Smooth muscle cell of bladder (primary cell): ENCODE results near the gene OR6V1. TPM values are rescaled to one million over a fixed set of nuclear protein-coding genes. Genes with fewer than 3 reads are reported as not detected.

Experiments
- total RNA-seq: library from RNA; depleted of rRNA; stranded (reverse); fragments of >200 nt; gene quantifications from 2 replicates; pipeline ENCODE4 v1.2.3, GENCODE V29; 2014

OR6V1 gene, protein sequence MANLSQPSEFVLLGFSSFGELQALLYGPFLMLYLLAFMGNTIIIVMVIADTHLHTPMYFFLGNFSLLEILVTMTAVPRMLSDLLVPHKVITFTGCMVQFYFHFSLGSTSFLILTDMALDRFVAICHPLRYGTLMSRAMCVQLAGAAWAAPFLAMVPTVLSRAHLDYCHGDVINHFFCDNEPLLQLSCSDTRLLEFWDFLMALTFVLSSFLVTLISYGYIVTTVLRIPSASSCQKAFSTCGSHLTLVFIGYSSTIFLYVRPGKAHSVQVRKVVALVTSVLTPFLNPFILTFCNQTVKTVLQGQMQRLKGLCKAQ
- not detected in 2 replicates for total RNA-seq

DNA sequence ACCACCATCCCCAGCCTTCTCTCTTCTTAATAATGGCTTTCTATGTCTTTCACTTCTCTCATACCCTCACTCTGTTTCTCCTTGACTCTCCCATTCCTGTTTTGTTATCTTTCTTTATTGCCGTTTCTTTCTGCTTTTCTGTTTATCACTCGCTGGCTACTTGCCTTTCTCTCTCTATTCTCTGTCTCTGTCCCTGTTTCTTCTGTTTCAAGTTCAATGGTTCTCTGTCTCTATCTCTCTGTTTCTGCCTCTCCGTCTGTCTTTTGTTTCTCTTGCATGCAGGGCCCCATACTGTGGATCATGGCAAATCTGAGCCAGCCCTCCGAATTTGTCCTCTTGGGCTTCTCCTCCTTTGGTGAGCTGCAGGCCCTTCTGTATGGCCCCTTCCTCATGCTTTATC lies at the start of gene OR6V1:
Gene OR6V1, plus strand, starts transcription at position 301 of the 400 bp plus-strand sequence. Its CDS starts 0 bp downstream, at position 301.

DNA sequence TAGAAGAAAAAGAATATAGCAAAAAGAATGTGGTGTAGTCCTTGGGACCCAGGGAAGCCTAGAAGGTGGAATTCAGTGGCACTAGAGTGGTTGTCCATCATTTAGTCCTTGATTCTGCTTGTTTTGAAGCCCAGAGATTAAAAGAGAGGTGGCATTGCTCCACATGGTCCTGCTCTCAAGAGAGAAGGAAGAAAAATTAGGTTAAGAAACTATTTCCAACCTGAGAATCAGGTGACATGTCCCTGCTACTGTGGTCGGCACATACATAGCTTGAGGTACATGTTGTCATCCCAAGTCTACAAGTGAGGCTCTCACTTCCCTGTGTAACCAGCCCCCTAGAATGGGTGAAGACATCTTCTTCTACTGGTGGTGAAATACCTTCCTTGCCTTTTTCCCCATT lies 25.1 kb upstream of the OR6V1 start, which contains the start of gene OR9A2:
Gene OR9A2, minus strand, starts transcription at position 101 of the 400 bp plus-strand sequence. Its CDS starts 0 bp downstream, at position 101.

Other genes starting within 250 kb of the OR6V1 start
- gene EPHB6, start 197.3 kb upstream of the OR6V1 start, total RNA-seq, result 0.65 and 2.6 TPM in 2 replicates
- gene TRPV6, start 166.6 kb upstream of the OR6V1 start, total RNA-seq, result not detected in 2 replicates
- not detected in 2 replicates for gene TRPV5, start 118.6 kb upstream of the OR6V1 start, total RNA-seq
- not detected in 2 replicates for gene LLCFC1, start 112.9 kb upstream of the OR6V1 start, total RNA-seq
- gene KEL, start 90.0 kb upstream of the OR6V1 start, total RNA-seq, result 0.28 TPM in 1 of 2 replicates, not detected in the other
- gene OR9A2, start 25.2 kb upstream of the OR6V1 start, total RNA-seq, result not detected in 2 replicates
- not detected in 2 replicates for gene PIP, start 79.7 kb downstream of the OR6V1 start, total RNA-seq
- gene TAS2R39, start 131.1 kb downstream of the OR6V1 start, total RNA-seq, result not detected in 2 replicates
- not detected in 2 replicates for gene TAS2R40, start 169.7 kb downstream of the OR6V1 start, total RNA-seq
- 82.6 and 83.4 TPM in 2 replicates for gene GSTK1, start 211.1 kb downstream of the OR6V1 start, total RNA-seq
- gene TMEM139, start 232.6 kb downstream of the OR6V1 start, total RNA-seq, result not detected in 2 replicates
- gene CASP2, start 236.0 kb downstream of the OR6V1 start, total RNA-seq, result 4.0 and 5.4 TPM in 2 replicates